Right lung (tissue), 5 donors: Measurements from ENCODE around the gene PIP4K2C. TPM values are rescaled to one million over a fixed set of nuclear protein-coding genes. Genes with fewer than 3 reads are reported as not detected.
A peak's percentile ranks its signal among the peaks of the same experiment; 100 is the strongest.
"Not testable (repeated sequence)": the region's sequence is repeated elsewhere in the genome, so short reads cannot be mapped to it uniquely, and the experiment has no call there.

ENCODE experiments used
- DNase-seq, 2 donors: peaks; one replicate each; pipeline ENCODE4 v3.0.0-alpha.2; 2013
- polyA plus RNA-seq, 5 donors: library from polyadenylated mRNA; unstranded; fragments of 120-200 nt; gene quantifications; one replicate each; pipeline versions ENCODE4 v1.2.1 to v1.2.3, GENCODE V29; 2013; ENCODE audit warnings: inconsistent platforms in 1 of 5, low replicate concordance in 1 of 5; ENCODE audit not compliant: insufficient read length in 5 of 5, insufficient read depth in 1 of 5

PIP4K2C gene
- polyA plus RNA-seq, 5 donors: 18.1 to 22.8 (median 20.1) TPM

- DNase-seq: peak; percentile 41 to 46
Observed at GRCh38 chr12:57632958-57633840, 42.2 kb downstream of the PIP4K2C start, which contains the start of gene B4GALNT1. B4GALNT1 (minus strand) TSS chr12:57633201; CDS start chr12:57632132, 1,069 bp downstream.

DNA sequence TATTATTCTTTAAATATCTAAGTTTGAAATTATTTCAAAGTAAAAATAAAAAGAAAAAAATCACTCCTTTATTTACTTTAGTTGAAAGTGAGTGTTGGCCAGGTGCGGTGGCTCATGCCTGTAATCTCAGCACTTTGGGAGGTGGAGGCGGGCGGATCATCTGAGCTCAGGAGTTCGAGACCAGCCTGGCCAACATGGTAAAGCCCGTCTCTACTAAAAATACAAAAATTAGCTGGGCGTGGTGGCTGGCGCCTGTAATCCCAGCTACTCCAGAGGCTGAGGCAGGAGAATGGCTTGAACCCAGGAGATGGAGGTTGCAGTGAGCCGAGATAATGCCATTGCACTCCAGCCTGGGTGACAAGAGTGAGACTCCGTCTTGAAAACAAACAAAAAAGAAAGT is 45.7 kb downstream of the PIP4K2C start:
- DNase-seq: not testable (repeated sequence)

DNA sequence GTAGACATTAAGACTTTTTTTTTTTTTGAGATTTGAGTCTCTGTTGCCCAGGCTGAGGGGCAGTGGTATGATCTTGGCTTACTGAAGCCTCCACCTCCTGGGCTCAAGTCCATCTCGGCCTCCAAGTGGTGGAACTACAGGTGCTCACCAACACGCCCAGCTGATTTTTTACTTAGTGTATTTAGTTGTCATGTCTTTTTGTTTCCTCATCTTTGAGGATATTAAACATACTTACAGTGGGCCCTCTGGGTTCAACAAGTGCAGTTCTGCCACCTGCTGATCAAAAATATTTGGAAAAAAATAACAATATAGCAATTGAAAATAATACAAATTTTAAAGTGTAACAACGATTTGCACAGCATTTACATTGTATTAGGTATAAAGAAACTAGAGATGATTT is 46.4 kb downstream of the PIP4K2C start:
- DNase-seq: no peak

GRCh38 chr12:57638096-57638495 is 47.1 kb downstream of the PIP4K2C start:
- no peak for DNase-seq

GRCh38 chr12:57640175-57641042 is 49.4 kb downstream of the PIP4K2C start:
- no peak for DNase-seq

DNA sequence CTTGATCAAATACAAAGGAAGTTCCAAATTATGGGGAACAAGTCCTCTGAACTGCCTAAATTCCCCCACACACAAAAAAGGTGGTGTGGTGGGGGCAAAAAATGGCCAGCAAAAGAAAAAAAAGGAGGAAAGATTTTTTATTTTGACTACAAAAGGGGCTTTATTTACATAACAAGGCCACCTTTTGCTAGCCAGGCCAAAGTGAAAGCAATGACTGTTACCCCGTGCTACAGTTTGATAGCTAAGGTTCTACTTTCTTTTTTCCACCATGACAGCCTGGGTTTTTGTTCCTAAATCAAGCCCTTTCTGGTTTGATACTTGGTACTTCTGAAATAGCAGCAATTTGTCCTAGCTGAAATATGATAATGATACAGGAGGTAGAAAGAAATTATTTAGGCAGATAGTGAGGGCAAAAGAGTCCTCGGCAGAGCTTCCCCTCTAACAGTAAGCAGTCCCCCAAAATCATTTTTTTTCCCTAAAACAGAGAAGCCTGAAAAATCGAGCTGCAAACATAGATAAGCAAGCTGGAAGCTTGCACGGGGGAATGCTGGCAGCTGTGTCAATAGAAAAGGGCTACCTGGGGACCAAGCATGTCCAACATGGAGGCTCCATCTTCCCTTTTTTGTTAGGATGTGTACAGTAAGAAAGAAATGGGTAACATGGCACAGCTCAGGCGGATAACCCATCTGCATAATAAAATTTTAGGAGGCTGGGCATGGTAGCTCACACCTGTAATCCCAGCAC is 50.9 kb downstream of the PIP4K2C start:
- no peak for DNase-seq

GRCh38 chr12:57645990-57646658 is 55.1 kb downstream of the PIP4K2C start:
- not testable (repeated sequence) for DNase-seq

- not testable (repeated sequence) for DNase-seq
Observed at GRCh38 chr12:57646659-57647049, 55.7 kb downstream of the PIP4K2C start.

Other genes starting within 250 kb of the PIP4K2C start
- gene R3HDM2, start 160.1 kb upstream of the PIP4K2C start, polyA plus RNA-seq: 10 to 100 TPM; 60.9 to 89.4 (median 80.8) TPM
- gene INHBC, start 156.4 kb upstream of the PIP4K2C start, polyA plus RNA-seq: under 1 TPM; 0.09 to 0.29 (median 0.21) TPM
- 1 to 10 TPM in 2 of 5 donors, under 1 TPM in 3; 0.54 to 1.2 (median 0.90) TPM for gene INHBE, start 135.9 kb upstream of the PIP4K2C start, polyA plus RNA-seq
- 10 to 100 TPM; 27.6 to 41.1 (median 34.5) TPM for gene GLI1, start 131.4 kb upstream of the PIP4K2C start, polyA plus RNA-seq
- 1 to 10 TPM; 4.4 to 5.4 (median 5.2) TPM for gene ARHGAP9, start 111.3 kb upstream of the PIP4K2C start, polyA plus RNA-seq
- gene MARS1, start 103.1 kb upstream of the PIP4K2C start, polyA plus RNA-seq: 100 to 1,000 TPM in 3 of 5 donors, 10 to 100 TPM in 2; 90.0 to 133 (median 109) TPM
- gene DDIT3, start 70.7 kb upstream of the PIP4K2C start, polyA plus RNA-seq: 10 to 100 TPM; 18.1 to 26.4 (median 19.2) TPM
- 10 to 100 TPM; 55.7 to 78.7 (median 72.7) TPM for gene MBD6, start 68.4 kb upstream of the PIP4K2C start, polyA plus RNA-seq
- 100 to 1,000 TPM; 149 to 169 (median 154) TPM for gene DCTN2, start 44.0 kb upstream of the PIP4K2C start, polyA plus RNA-seq
- gene KIF5A, start 41.1 kb upstream of the PIP4K2C start, polyA plus RNA-seq: 1 to 10 TPM; 4.6 to 6.1 (median 5.1) TPM
- gene DTX3, start 13.6 kb downstream of the PIP4K2C start, polyA plus RNA-seq: 10 to 100 TPM; 52.7 to 65.6 (median 61.0) TPM
- gene ARHGEF25, start 20.2 kb downstream of the PIP4K2C start, polyA plus RNA-seq: 10 to 100 TPM; 38.6 to 50.4 (median 46.4) TPM
- 1 to 10 TPM in 4 of 5 donors, under 1 TPM in 1; 0.82 to 1.7 (median 1.6) TPM for gene B4GALNT1, start 42.0 kb downstream of the PIP4K2C start, polyA plus RNA-seq
- 100 to 1,000 TPM; 194 to 241 (median 220) TPM for gene OS9, start 102.9 kb downstream of the PIP4K2C start, polyA plus RNA-seq
- gene AGAP2, start 147.6 kb downstream of the PIP4K2C start, polyA plus RNA-seq: 1 to 10 TPM in 1 of 5 donors, under 1 TPM in 4; 0.27 to 1.1 (median 0.61) TPM
- gene TSPAN31, start 153.8 kb downstream of the PIP4K2C start, polyA plus RNA-seq: 10 to 100 TPM; 68.8 to 94.6 (median 79.4) TPM
- gene CDK4, start 161.1 kb downstream of the PIP4K2C start, polyA plus RNA-seq: 100 to 1,000 TPM; 221 to 296 (median 246) TPM
- 10 to 100 TPM; 15.6 to 22.5 (median 19.9) TPM for gene MARCHF9, start 163.9 kb downstream of the PIP4K2C start, polyA plus RNA-seq
- gene CYP27B1, start 175.9 kb downstream of the PIP4K2C start, polyA plus RNA-seq: 1 to 10 TPM in 4 of 5 donors, under 1 TPM in 1; 0.99 to 2.5 (median 1.5) TPM
- 10 to 100 TPM; 26.2 to 41.1 (median 31.3) TPM for gene METTL1, start 180.9 kb downstream of the PIP4K2C start, polyA plus RNA-seq
- 10 to 100 TPM; 15.6 to 18.6 (median 17.2) TPM for gene EEF1AKMT3, start 181.4 kb downstream of the PIP4K2C start, polyA plus RNA-seq
- 10 to 100 TPM; 24.1 to 37.1 (median 35.6) TPM for gene TSFM, start 191.6 kb downstream of the PIP4K2C start, polyA plus RNA-seq
- gene AVIL, start 227.5 kb downstream of the PIP4K2C start, polyA plus RNA-seq: 10 to 100 TPM; 10.8 to 18.6 (median 15.7) TPM